ENCODE results near the gene CTDSP2.

CTDSP2 gene

DNA sequence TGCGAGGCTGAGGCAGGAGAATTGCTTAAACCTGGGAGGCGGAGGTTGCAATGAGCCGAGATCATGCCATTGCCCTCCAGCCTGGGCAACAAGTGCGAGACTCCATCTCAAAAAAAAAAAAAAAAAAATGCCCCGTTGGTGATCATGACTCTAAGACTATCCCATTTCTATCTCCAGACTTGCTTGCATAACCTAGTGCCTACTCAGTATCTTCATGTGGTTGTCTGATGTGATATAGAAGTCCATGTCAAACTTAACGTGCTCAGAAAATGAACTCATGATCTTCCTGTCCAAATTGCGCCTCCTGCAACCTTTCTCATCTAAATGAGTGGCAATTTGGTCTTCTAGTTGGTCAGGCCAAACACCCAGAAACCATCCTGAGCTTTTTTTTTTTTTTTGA is 68.6 kb downstream of the CTDSP2 start:
- no peaks in the 10 kb centered on the region for H3K27me3 ChIP-seq (ENCODE audit: low read length)
- H3K9me2 ChIP-seq (replicated peaks; ENCODE audit: insufficient read depth, low read length) = no peaks in the 10 kb centered on the region
- H3K27ac ChIP-seq (ENCODE audit: low read depth, low read length) = no peak overlapping the region
- peaks cover 3% of the 10 kb centered on the region for H3K79me2 ChIP-seq (ENCODE audit: insufficient read depth, low read length)
- no peaks in the 10 kb centered on the region for H3K36me3 ChIP-seq (ENCODE audit: low read length)
- no peaks in the 10 kb centered on the region for H3K9me3 ChIP-seq (ENCODE audit: insufficient read depth, low read length)
- H3K9ac ChIP-seq (ENCODE audit: low read length) = no peak overlapping the region
- no peak overlapping the region for H2AFZ ChIP-seq (ENCODE audit: low read depth, low read length, severe bottlenecking)
- H3K4me2 ChIP-seq (ENCODE audit: low read depth, low read length, poor library complexity, severe bottlenecking) = no peak overlapping the region
- no peaks in the 10 kb centered on the region for H4K20me1 ChIP-seq (ENCODE audit: low read depth, low read length)
- TF ChIP-seq, protein P1, sequence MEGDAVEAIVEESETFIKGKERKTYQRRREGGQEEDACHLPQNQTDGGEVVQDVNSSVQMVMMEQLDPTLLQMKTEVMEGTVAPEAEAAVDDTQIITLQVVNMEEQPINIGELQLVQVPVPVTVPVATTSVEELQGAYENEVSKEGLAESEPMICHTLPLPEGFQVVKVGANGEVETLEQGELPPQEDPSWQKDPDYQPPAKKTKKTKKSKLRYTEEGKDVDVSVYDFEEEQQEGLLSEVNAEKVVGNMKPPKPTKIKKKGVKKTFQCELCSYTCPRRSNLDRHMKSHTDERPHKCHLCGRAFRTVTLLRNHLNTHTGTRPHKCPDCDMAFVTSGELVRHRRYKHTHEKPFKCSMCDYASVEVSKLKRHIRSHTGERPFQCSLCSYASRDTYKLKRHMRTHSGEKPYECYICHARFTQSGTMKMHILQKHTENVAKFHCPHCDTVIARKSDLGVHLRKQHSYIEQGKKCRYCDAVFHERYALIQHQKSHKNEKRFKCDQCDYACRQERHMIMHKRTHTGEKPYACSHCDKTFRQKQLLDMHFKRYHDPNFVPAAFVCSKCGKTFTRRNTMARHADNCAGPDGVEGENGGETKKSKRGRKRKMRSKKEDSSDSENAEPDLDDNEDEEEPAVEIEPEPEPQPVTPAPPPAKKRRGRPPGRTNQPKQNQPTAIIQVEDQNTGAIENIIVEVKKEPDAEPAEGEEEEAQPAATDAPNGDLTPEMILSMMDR (IDR thresholded peaks at IDR 0.05; ENCODE audit: insufficient read depth, low read length, poor library complexity, severe bottlenecking) = no peak
- TF ChIP-seq EZH2phosphoT487 (conservative IDR thresholded peaks at IDR 0.05; ENCODE audit: low read length) = no peak
- 0 out of 2 replicates have a peak, but pooled peaks cover 5% of the 10 kb centered on the region for H3F3A ChIP-seq (ENCODE audit: insufficient read depth)
- no peak overlapping the region for H3K4me3 ChIP-seq (ENCODE audit: insufficient read depth, low read length, poor library complexity, severe bottlenecking)

DNA sequence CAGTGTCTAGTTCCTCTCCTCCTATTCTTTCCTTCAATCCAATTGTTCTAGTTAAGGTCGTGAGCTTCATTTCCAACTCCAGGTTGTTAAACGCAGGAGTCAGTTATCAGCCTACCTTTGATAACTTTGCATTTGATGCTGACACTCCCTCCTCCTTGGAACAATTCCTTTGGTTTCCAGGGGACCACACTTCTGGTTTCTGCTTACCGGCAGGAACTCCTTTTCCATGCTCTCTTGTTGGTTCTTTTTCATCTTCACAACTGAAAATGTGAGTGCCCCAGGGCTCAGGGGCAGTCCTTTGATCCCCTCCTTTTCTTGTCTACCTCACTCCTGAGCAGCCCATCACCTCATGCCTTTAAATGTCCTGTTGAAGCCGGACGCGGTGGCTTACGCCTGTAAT is 69.2 kb downstream of the CTDSP2 start:
- Histone ChIP-seq H4K20me1 (ENCODE audit: low read depth, low read length) (no peaks in the 10 kb centered on the region), H3K9ac (ENCODE audit: low read length) (no peak overlapping the region), H3K79me2 (ENCODE audit: insufficient read depth, low read length) (no peaks in the 10 kb centered on the region), H2AFZ (ENCODE audit: low read depth, low read length, severe bottlenecking) (no peak overlapping the region), H3K27ac (ENCODE audit: low read depth, low read length) (no peak overlapping the region), H3K9me2 (replicated peaks; ENCODE audit: insufficient read depth, low read length) (no peaks in the 10 kb centered on the region), H3K4me2 (ENCODE audit: low read depth, low read length, poor library complexity, severe bottlenecking) (no peak overlapping the region), H3K4me3 (ENCODE audit: insufficient read depth, low read length, poor library complexity, severe bottlenecking) (no peak overlapping the region), H3K36me3 (ENCODE audit: low read length) (no peaks in the 10 kb centered on the region), H3F3A (ENCODE audit: insufficient read depth) (0 out of 2 replicates have a peak, but pooled peaks cover 5% of the 10 kb centered on the region), H3K9me3 (ENCODE audit: insufficient read depth, low read length) (no peaks in the 10 kb centered on the region), H3K27me3 (ENCODE audit: low read length) (no peaks in the 10 kb centered on the region)
- TF ChIP-seq, protein P1 (IDR thresholded peaks at IDR 0.05; ENCODE audit: insufficient read depth, low read length, poor library complexity, severe bottlenecking) = no peak
- no peak for TF ChIP-seq EZH2phosphoT487 (conservative IDR thresholded peaks at IDR 0.05; ENCODE audit: low read length)

DNA sequence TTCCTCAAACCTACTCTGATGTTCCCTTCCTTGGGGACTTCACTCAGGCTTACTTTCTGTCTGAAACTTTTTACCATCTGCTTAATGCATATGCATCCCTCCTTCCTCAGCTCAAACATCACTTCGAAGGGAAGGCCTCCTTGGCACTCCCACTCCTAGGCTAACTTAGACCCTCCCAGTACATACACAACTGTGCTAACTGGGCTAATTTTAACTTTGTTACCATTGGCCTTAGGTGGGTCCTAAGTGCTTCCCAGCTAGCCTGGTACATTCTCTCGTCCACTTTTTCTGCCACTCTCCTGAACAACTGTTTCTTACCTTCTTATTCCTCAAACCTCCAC is 70.3 kb downstream of the CTDSP2 start:
- Histone ChIP-seq H3K9ac (ENCODE audit: low read length) (no peak overlapping the region), H4K20me1 (ENCODE audit: low read depth, low read length) (no peaks in the 10 kb centered on the region), H3K4me2 (ENCODE audit: low read depth, low read length, poor library complexity, severe bottlenecking) (no peak overlapping the region), H3K27ac (ENCODE audit: low read depth, low read length) (no peak overlapping the region), H3K79me2 (ENCODE audit: insufficient read depth, low read length) (no peaks in the 10 kb centered on the region), H3K36me3 (ENCODE audit: low read length) (no peaks in the 10 kb centered on the region), H3K9me2 (replicated peaks; ENCODE audit: insufficient read depth, low read length) (no peaks in the 10 kb centered on the region), H3K9me3 (ENCODE audit: insufficient read depth, low read length) (no peaks in the 10 kb centered on the region), H2AFZ (ENCODE audit: low read depth, low read length, severe bottlenecking) (no peak overlapping the region), H3K4me3 (ENCODE audit: insufficient read depth, low read length, poor library complexity, severe bottlenecking) (no peak overlapping the region), H3F3A (ENCODE audit: insufficient read depth) (0 out of 2 replicates have a peak, but pooled peaks cover 5% of the 10 kb centered on the region), H3K27me3 (ENCODE audit: low read length) (no peaks in the 10 kb centered on the region)
- no peak for TF ChIP-seq EZH2phosphoT487 (conservative IDR thresholded peaks at IDR 0.05; ENCODE audit: low read length)
- TF ChIP-seq, protein P1 (IDR thresholded peaks at IDR 0.05; ENCODE audit: insufficient read depth, low read length, poor library complexity, severe bottlenecking) = no peak

Measured in SU-DHL-6 (cell line).